ENCODE measurements around the gene RAI14.

DNA sequence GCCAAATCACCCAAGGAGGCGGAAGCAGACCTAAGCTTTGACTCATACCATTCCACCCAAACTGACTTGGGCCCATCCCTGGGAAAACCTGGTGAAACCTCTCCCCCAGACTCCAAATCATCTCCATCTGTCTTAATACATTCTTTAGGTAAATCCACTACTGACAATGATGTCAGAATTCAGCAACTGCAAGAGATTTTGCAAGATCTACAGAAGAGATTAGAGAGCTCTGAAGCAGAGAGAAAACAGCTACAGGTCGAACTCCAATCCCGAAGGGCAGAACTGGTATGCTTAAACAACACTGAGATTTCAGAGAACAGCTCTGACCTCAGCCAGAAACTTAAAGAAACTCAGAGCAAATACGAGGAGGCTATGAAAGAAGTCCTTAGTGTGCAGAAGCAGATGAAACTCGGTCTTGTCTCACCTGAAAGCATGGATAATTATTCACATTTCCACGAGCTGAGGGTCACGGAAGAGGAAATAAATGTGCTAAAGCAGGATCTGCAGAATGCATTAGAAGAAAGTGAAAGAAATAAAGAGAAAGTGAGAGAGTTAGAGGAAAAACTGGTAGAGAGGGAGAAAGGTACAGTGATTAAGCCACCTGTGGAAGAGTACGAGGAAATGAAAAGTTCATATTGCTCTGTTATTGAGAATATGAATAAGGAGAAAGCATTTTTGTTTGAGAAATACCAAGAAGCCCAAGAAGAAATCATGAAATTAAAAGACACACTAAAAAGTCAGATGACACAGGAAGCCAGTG lies 167.0 kb downstream of the RAI14 start:
- TF ChIP-seq POLR2AphosphoS5 (IDR thresholded peaks at IDR 0.05; ENCODE audit: low read depth, low read length) (no peak), REST (IDR thresholded peaks at IDR 0.05; ENCODE audit: insufficient read depth in 1 of 2, low read depth in 2 of 2, low read length in 2 of 2) (no peak), TAF1 (IDR thresholded peaks at IDR 0.05; ENCODE audit: borderline replicate concordance, insufficient read depth, low read length) (no peak), SIN3A (IDR thresholded peaks at IDR 0.05; ENCODE audit: borderline replicate concordance, insufficient read depth, low read length) (no peak), FOXP2 (optimal IDR thresholded peaks at IDR 0.05; ENCODE audit: borderline replicate concordance, extremely low read depth, extremely low read length, insufficient read depth) (no peak)

Measured in PFSK-1 (cell line).